Prostate gland (tissue), 2 donors: ENCODE results near the gene MYO7B. TPM values are rescaled to one million over a fixed set of nuclear protein-coding genes. Genes with fewer than 3 reads are reported as not detected.

ENCODE experiments used
- DNase-seq: peaks from one replicate; pipeline ENCODE4 v3.0.0-alpha.2; 2019; ENCODE audit warnings: low spot score
- H3K27ac ChIP-seq, 2 donors: fragments of 200-600 bp; sonication (generic); 2 replicates each; pipeline ENCODE4 v1.5.1; 2017 to 2019
- H3K27me3 ChIP-seq: fragments of 200-600 bp; sonication (generic); replicated peaks from 2 replicates; pipeline ENCODE4 v1.5.1; 2019; ENCODE audit not compliant: insufficient read depth
- H3K36me3 ChIP-seq, 2 donors: fragments of 200-600 bp; sonication (generic); 1 replicate in 1 of 2; 2 replicates in 1 of 2; pipeline versions ENCODE4 v1.5.1 to v1.8.1; 2017 to 2019
- H3K4me1 ChIP-seq: fragments of 200-600 bp; sonication (generic); replicated peaks from 2 replicates; pipeline ENCODE4 v1.5.1; 2019
- H3K4me3 ChIP-seq, 2 donors: fragments of 200-600 bp; sonication (generic); 2 replicates each; pipeline ENCODE4 v1.5.1; 2017 to 2019
- H3K9me3 ChIP-seq: fragments of 200-600 bp; sonication (generic); 2 replicates; pipeline ENCODE4 v1.5.1; 2017
- CTCF ChIP-seq, 4 experiments: fragments of 200-600 bp in 2 of 4; fragments of 450-650 bp in 2 of 4; sonication (generic) in 2 of 4; IDR thresholded peaks; 1 replicate in 3 of 4; 2 replicates in 1 of 4; pipeline ENCODE4 v1.5.1; 2016 to 2019; ENCODE audit warnings: antibody characterized with exemption in 4 of 4, mild to moderate bottlenecking in 2 of 4, moderate library complexity in 2 of 4
- POLR2A ChIP-seq: fragments of 450-650 bp; IDR thresholded peaks from one replicate; pipeline ENCODE4 v1.6.1; 2016; ENCODE audit warnings: antibody characterized with exemption, mild to moderate bottlenecking
- POLR2AphosphoS5 ChIP-seq: sonication (generic); formaldehyde crosslinking; IDR thresholded peaks from one replicate; pipeline ENCODE4 v1.6.1; 2017; ENCODE audit warnings: antibody characterized with exemption
- WGBS: methylation state at CpG from one replicate; pipeline ENCODE4 v1.1.5; 2018; 5-methylcytosine and 5-hydroxymethylcytosine counted together
- intact Hi-C: fragments of 100-400 bp; cut with DNase I; formaldehyde crosslinking; loops from one replicate; pipeline ENCODE4 v1.14.2; 2022
- total RNA-seq, 2 donors: library from RNA; depleted of rRNA; stranded (reverse); fragments of >200 nt; gene quantifications; one replicate each; pipeline ENCODE4 v1.1.0, GENCODE V29; 2016

The MYO7B gene
- total RNA-seq, 2 donors from 2014 or later: 1.4 TPM; not detected in 1

GRCh38 chr2:127508631-127509034 lies 26.9 kb upstream of the MYO7B start:
- 4% methylated on average over 3 of the region's 3 CpGs for WGBS
- Histone ChIP-seq H3K9me3 (no peaks in the 10 kb centered on the region), H3K27me3 (no peaks in the 10 kb centered on the region), H3K27ac (peak overlapping the region in 1 of 2 donors; percentile 25), H3K36me3 (peaks cover 0 to 8% of the 10 kb centered on the region in 2 donors), H3K4me3 (no peak overlapping the region), H3K4me1 (no peaks in the 10 kb centered on the region)
- intact Hi-C loops: loop anchor here (5.0 kb wide), 1 partner anchor 189 kb away; no protein-coding TSS in a partner anchor
- peak; percentile 59 for TF ChIP-seq POLR2AphosphoS5
- TF ChIP-seq CTCF (IDR thresholded peaks at IDR 0.05): no peak
- no peak for TF ChIP-seq POLR2A
- peak; percentile 47 for DNase-seq

- peaks cover 0 to 3% of the 10 kb centered on the region in 2 donors for H3K36me3 ChIP-seq
- DNase-seq: no peak
- TF ChIP-seq POLR2AphosphoS5 (peak; percentile 50), POLR2A (no peak)
- no peaks in the 10 kb centered on the region for H3K27me3 ChIP-seq
- no peaks in the 10 kb centered on the region for H3K4me1 ChIP-seq
- WGBS: 52% methylated on average over 2 of the region's 2 CpGs
- H3K4me3 ChIP-seq: no peak overlapping the region
- no peaks in the 10 kb centered on the region for H3K9me3 ChIP-seq
- intact Hi-C loops: no loop called here
- no peak overlapping the region for H3K27ac ChIP-seq
These were observed 25.4 kb upstream of the MYO7B start for GRCh38 chr2:127510073-127510472.

GRCh38 chr2:127511090-127511695 lies 24.3 kb upstream of the MYO7B start:
- intact Hi-C loops: no loop called here
- no peak overlapping the region for H3K4me3 ChIP-seq
- H3K4me1 ChIP-seq: no peaks in the 10 kb centered on the region
- TF ChIP-seq POLR2AphosphoS5 (no peak), POLR2A (no peak)
- no peak for DNase-seq
- 92% methylated on average over 6 of the region's 6 CpGs for WGBS
- no peak overlapping the region for H3K27ac ChIP-seq
- no peaks in the 10 kb centered on the region for H3K36me3 ChIP-seq
- no peaks in the 10 kb centered on the region for H3K9me3 ChIP-seq
- H3K27me3 ChIP-seq: no peaks in the 10 kb centered on the region

- Histone ChIP-seq H3K4me3 (no peak overlapping the region), H3K27ac (no peak overlapping the region), H3K27me3 (no peaks in the 10 kb centered on the region), H3K4me1 (no peaks in the 10 kb centered on the region), H3K9me3 (no peaks in the 10 kb centered on the region), H3K36me3 (no peaks in the 10 kb centered on the region)
- no peak for DNase-seq
- TF ChIP-seq POLR2AphosphoS5 (no peak), CTCF (IDR thresholded peaks at IDR 0.05) (no peak), POLR2A (no peak)
- intact Hi-C loops: no loop called here
- WGBS: 50% methylated on average over 1 of the region's 1 CpG
These were observed 23.6 kb upstream of the MYO7B start for GRCh38 chr2:127511917-127512316.

GRCh38 chr2:127512362-127512761 lies 23.1 kb upstream of the MYO7B start:
- H3K36me3 ChIP-seq: no peaks in the 10 kb centered on the region
- no peak overlapping the region for H3K27ac ChIP-seq
- 89% methylated on average over 4 of the region's 4 CpGs for WGBS
- DNase-seq: no peak
- no peak overlapping the region for H3K4me3 ChIP-seq
- no peaks in the 10 kb centered on the region for H3K27me3 ChIP-seq
- intact Hi-C loops: no loop called here
- no peaks in the 10 kb centered on the region for H3K9me3 ChIP-seq
- no peaks in the 10 kb centered on the region for H3K4me1 ChIP-seq
- TF ChIP-seq POLR2A (no peak), POLR2AphosphoS5 (no peak), CTCF (IDR thresholded peaks at IDR 0.05) (no peak)

GRCh38 chr2:127514076-127514475 lies 21.4 kb upstream of the MYO7B start:
- intact Hi-C loops: no loop called here
- no peak for DNase-seq
- H3K9me3 ChIP-seq: no peaks in the 10 kb centered on the region
- no peaks in the 10 kb centered on the region for H3K36me3 ChIP-seq
- no peak overlapping the region for H3K27ac ChIP-seq
- 81% methylated on average over 10 of the region's 10 CpGs for WGBS
- H3K27me3 ChIP-seq: no peaks in the 10 kb centered on the region
- H3K4me3 ChIP-seq: no peak overlapping the region
- no peaks in the 10 kb centered on the region for H3K4me1 ChIP-seq
- TF ChIP-seq POLR2AphosphoS5: no peak
- TF ChIP-seq CTCF (IDR thresholded peaks at IDR 0.05): no peak
- TF ChIP-seq POLR2A: no peak
